K562 (cell line): ENCODE data around the gene USF2. TPM values are rescaled to one million over a fixed set of nuclear protein-coding genes. Genes with fewer than 3 reads are reported as not detected.

Experiments
- ATAC-seq: fragments of 200-7000 bp; cut with Tn5 transposase; 3 replicates; pipeline ENCODE4 v1.9.1; 2020; ENCODE audit warnings: moderate library complexity
- BruUV-seq: library from RNA; stranded (reverse); fragments of 400-500 nt; replicated peaks from 2 replicates; lab custom pipeline; 2021; lab: Mats Ljungman, UMichigan
- CTCF ChIA-PET: fragments of 300-600 bp; formaldehyde crosslinking; extraction: SDS; loops from one replicate; lab custom pipeline; 2021; ENCODE audit warnings: low intra/inter-chr PET ratio; lab: Yijun Ruan, JAX
- POLR2A ChIA-PET: fragments of 300-600, 350-650 bp; sonication (Branson Sonifier 250); formaldehyde crosslinking; extraction: SDS; loops from one replicate; lab custom pipeline; 2021; ENCODE audit warnings: antibody characterized with exemption, inconsistent platforms; lab: Yijun Ruan, JAX
- DNase-seq, 4 experiments: peaks; one replicate each; pipeline versions ENCODE4 v3.0.0 to v3.0.0-alpha.2; 2011 to 2018; ENCODE audit warnings: low spot score in 3 of 4, mixed read lengths in 3 of 4; ENCODE audit errors: extremely low read depth in 1 of 4
- FAIRE-seq: peaks from 2 replicates; lab custom pipeline; 2011; peaks lifted over from hg19 to GRCh38; lab: Jason Lieb, UNC
- H2AFZ ChIP-seq: 2 replicates; pipeline ENCODE4 v1.6.0; 2011; ENCODE audit warnings: low read depth, low read length, control low read depth, inconsistent platforms
- H3K27ac ChIP-seq: fragments of 200-600 bp; 3 replicates; pipeline ENCODE4 v1.8.0; 2011; ENCODE audit warnings: low read depth, mild to moderate bottlenecking, control low read depth, inconsistent platforms, low read length, moderate library complexity, mixed read lengths; ENCODE audit errors: extremely low read depth
- H3K27me3 ChIP-seq, 2 experiments: fragments of 300-600 bp in 1 of 2; 2 replicates in 1 of 2; 3 replicates in 1 of 2; pipeline versions ENCODE4 v1.6.0 to v1.8.0; 2011; ENCODE audit warnings: inconsistent platforms in 2 of 2, low read length in 2 of 2, mild to moderate bottlenecking in 1 of 2, mixed read lengths in 1 of 2, moderate library complexity in 1 of 2; ENCODE audit not compliant: control insufficient read depth in 2 of 2, insufficient read depth in 2 of 2
- H3K36me3 ChIP-seq: fragments of 300-600 bp; 3 replicates; pipeline ENCODE4 v1.8.0; 2011; ENCODE audit warnings: mild to moderate bottlenecking, low read length, inconsistent platforms; ENCODE audit not compliant: control insufficient read depth, insufficient read depth
- H3K4me1 ChIP-seq, 2 experiments: fragments of 200-600 bp in 1 of 2; replicated peaks in 1 of 2; 2 replicates in 1 of 2; 3 replicates in 1 of 2; pipeline versions ENCODE4 v1.5.1 to v1.8.0; 2011; ENCODE audit warnings: inconsistent platforms in 2 of 2, low read length in 2 of 2, mild to moderate bottlenecking in 1 of 2, mixed read lengths in 1 of 2, moderate library complexity in 1 of 2; ENCODE audit not compliant: control insufficient read depth in 2 of 2, insufficient read depth in 2 of 2
- H3K4me2 ChIP-seq: 2 replicates; pipeline ENCODE4 v1.6.1; 2011; ENCODE audit warnings: low read length, control low read depth, inconsistent platforms, mixed read lengths; ENCODE audit not compliant: insufficient read depth
- H3K4me3 ChIP-seq: fragments of 200-600 bp; sonication (generic), shearing (Covaris generic); 2 replicates; pipeline ENCODE4 v1.5.1; 2016; ENCODE audit warnings: control low read depth, inconsistent platforms
- H3K79me2 ChIP-seq: fragments of 200-600 bp; 3 replicates; pipeline ENCODE4 v1.8.0; 2011; ENCODE audit warnings: low read length, inconsistent platforms; ENCODE audit not compliant: control insufficient read depth, insufficient read depth
- H3K9ac ChIP-seq, 2 experiments: 2 replicates each; pipeline versions ENCODE4 v1.6.0 to v1.6.1; 2011; ENCODE audit warnings: low read depth in 2 of 2, low read length in 2 of 2, control low read depth in 1 of 2, inconsistent platforms in 1 of 2, mild to moderate bottlenecking in 1 of 2, mixed read lengths in 1 of 2; ENCODE audit not compliant: insufficient read depth in 1 of 2
- H3K9me1 ChIP-seq: one replicate; pipeline ENCODE4 v1.6.0; 2011; ENCODE audit warnings: inconsistent platforms, mild to moderate bottlenecking, low read length, moderate library complexity; ENCODE audit not compliant: control insufficient read depth, insufficient read depth
- H3K9me3 ChIP-seq: replicated peaks from 2 replicates; pipeline ENCODE4 v1.5.1; 2011; ENCODE audit warnings: low read depth, low read length, inconsistent platforms; ENCODE audit not compliant: control insufficient read depth, insufficient read depth
- H4K20me1 ChIP-seq: replicated peaks from 2 replicates; pipeline ENCODE4 v1.6.1; 2011; ENCODE audit warnings: low read length, inconsistent platforms, mixed read lengths; ENCODE audit not compliant: control insufficient read depth, insufficient read depth
- CCNT2 ChIP-seq: IDR thresholded peaks from 2 replicates; pipeline ENCODE4 v1.6.1; 2011; ENCODE audit warnings: borderline replicate concordance, low read depth, mild to moderate bottlenecking, moderate library complexity, mixed read lengths, low read length; ENCODE audit not compliant: insufficient read length; ENCODE audit errors: extremely low read depth
- MTA3 ChIP-seq: fragments of 450-650 bp; formaldehyde crosslinking; IDR thresholded peaks from 2 replicates; pipeline ENCODE4 v1.6.1; 2017; ENCODE audit warnings: mild to moderate bottlenecking, borderline replicate concordance
- NR2F6 ChIP-seq: fragments of 450-650 bp; formaldehyde crosslinking; IDR thresholded peaks from 2 replicates; pipeline ENCODE4 v1.4.0; 2020; ENCODE audit warnings: mild to moderate bottlenecking
- PATZ1 ChIP-seq: fragments of 250-450 bp; sonication (Bioruptor Pico); IDR thresholded peaks from 2 replicates; pipeline ENCODE4 v1.5.0; 2020; ENCODE audit warnings: mild to moderate bottlenecking, borderline replicate concordance
- POLR2B ChIP-seq: fragments of 450-650 bp; IDR thresholded peaks from 2 replicates; pipeline ENCODE4 v1.6.1; 2018; ENCODE audit warnings: low read depth; ENCODE audit not compliant: partially characterized antibody
- RBM22 ChIP-seq: fragments of 200-400 bp; formaldehyde crosslinking; IDR thresholded peaks from 2 replicates; pipeline ENCODE4 v1.6.1; 2018; ENCODE audit warnings: low read length, low read depth; ENCODE audit not compliant: poor library complexity, severe bottlenecking
- UBTF ChIP-seq, 2 experiments: IDR thresholded peaks; 2 replicates each; pipeline ENCODE4 v1.6.1; 2012; ENCODE audit warnings: improper control_type of control experiment in 2 of 2, low read depth in 2 of 2, low read length in 2 of 2, borderline replicate concordance in 1 of 2
- ZBTB33 ChIP-seq: sonication (generic); formaldehyde crosslinking; IDR thresholded peaks from 2 replicates; pipeline ENCODE4 v1.8.1; 2023; ENCODE audit warnings: mild to moderate bottlenecking, missing genetic modification reagents
- ZNF253 ChIP-seq: fragments of 250-450 bp; sonication (Bioruptor Pico); conservative IDR thresholded peaks from 2 replicates; pipeline ENCODE4 v1.6.1; 2021; ENCODE audit warnings: mild to moderate bottlenecking
- ZNF740 ChIP-seq, 3 experiments: fragments of 200-800 bp in 1 of 3; sonication (Bioruptor generic) in 1 of 3; sonication (generic) in 1 of 3; formaldehyde crosslinking in 1 of 3; IDR thresholded peaks; 2 replicates each; pipeline versions ENCODE4 v1.6.1 to v1.8.0; 2016 to 2022; ENCODE audit warnings: mild to moderate bottlenecking in 2 of 3, missing compliant biosample characterization in 2 of 3, missing genetic modification characterization in 2 of 3, missing genetic modification reagents in 1 of 3
- WGBS: fragments of 100-300 bp; shearing (Covaris generic); methylation state at CpG from one replicate; pipeline ENCODE4 v1.1.6; 2016; ENCODE audit warnings: low coverage, mixed read lengths; ENCODE audit not compliant: insufficient coverage; ENCODE audit errors: missing lambda C conversion rate; 5-methylcytosine and 5-hydroxymethylcytosine counted together
- in situ Hi-C: fragments of 300-500 bp; cut with MboI; formaldehyde crosslinking; loops from 4 replicates; pipeline ENCODE4 v1.15.0; 2018; ENCODE audit warnings: inconsistent platforms, mixed read lengths
- intact Hi-C: fragments of 100-400 bp; cut with micrococcal nuclease; formaldehyde crosslinking; loops from 2 replicates; pipeline ENCODE4 v1.14.2; 2022
- polyA plus RNA-seq, 8 experiments: library from polyadenylated mRNA; depleted of rRNA in 4 of 8; stranded (reverse) in 5 of 8; unstranded in 3 of 8; fragments of >200 nt; fragmentation: Nextera tagmentation in 2 of 8; fragmentation: Illumina TruSeq in 1 of 8; extraction: Ambion mirVana in 2 of 8; extraction: Trizol in 1 of 8; gene quantifications; 2 replicates each; pipeline versions ENCODE4 v1.2.1 to v1.2.3, GENCODE V29; 2011 to 2014; ENCODE audit warnings: inconsistent platforms in 1 of 8, missing spikeins in 1 of 8
- total RNA-seq, 7 experiments: library from RNA; depleted of rRNA in 6 of 7; stranded (reverse); fragments of >200 nt in 6 of 7; fragmentation: Illumina TruSeq in 2 of 7; extraction: Trizol in 2 of 7; gene quantifications; 2 replicates each; pipeline versions ENCODE4 v1.2.1 to v1.2.3, GENCODE V29; 2011 to 2021; ENCODE audit warnings: low replicate concordance in 1 of 7

The USF2 gene
- total and polyA plus RNA-seq, 9 of the 15 experiments (the other 6 are each of a cell fraction or from before 2014, with no cell fraction given) = 0.27 to 93.7 (median 58.4) TPM

- Histone ChIP-seq H3K36me3 (peaks cover 31% of the 10 kb centered on the region; the same call in 2 of the 3 replicates), H3K9me3 (peaks cover 4% of the 10 kb centered on the region; the same call in 1 of the 2 replicates), H3K4me3 (peak within 1 kb of the TSS; percentile 61), H3K4me2 (peak within 1 kb of the TSS; percentile 94), H3K27ac (peak within 1 kb of the TSS; percentile 96), H2AFZ (peak within 1 kb of the TSS; percentile 99), H3K9me1 (no peaks in the 10 kb centered on the region), H3K9ac (peak within 1 kb of the TSS; percentile 81 to 92), H4K20me1 (no peaks in the 10 kb centered on the region; the same call in 1 of the 2 replicates), H3K4me1 (peaks cover 17 to 30% of the 10 kb centered on the region in 2 experiments; a peak in 4 of 5 replicates), H3K79me2 (peaks cover 33% of the 10 kb centered on the region), H3K27me3 (no peaks in the 10 kb centered on the region)
- POLR2A ChIA-PET = no interaction called here
- intact Hi-C loops = loop anchor here (2.0 to 5.0 kb wide), 4 partner anchors 28 to 96 kb away; partner anchors contain the start of gene FXYD5
- peak; percentile 84 for FAIRE-seq
- DNase-seq = peak; percentile 95 to 97 (median 96)
- CTCF ChIA-PET = interaction anchor here (0.7 to 1.3 kb wide), 2 partner anchors 12 to 21 kb away, joined by 3 to 6 read pairs; partner anchors contain the start of gene USF2
- BruUV-seq = no TSS peak
- in situ Hi-C loops = no loop called here
- peak; percentile 93 for ATAC-seq
- WGBS = 0% methylated on average over 51 of the region's 69 CpGs
- TF ChIP-seq POLR2B (peak; percentile 88), ZNF253 (CRISPR knock-in tag) (no peak), ZBTB33 (CRISPR knock-in tag) (peak; percentile 38; the same call in 1 of the 2 replicates), ZNF740 (CRISPR knock-in tag; IDR thresholded peaks at IDR 0.05) (peak; percentile 9; the same call in 1 of the 2 replicates), ZNF740 (tag; IDR thresholded peaks at IDR 0.05) (no peak; a peak in 1 of 4 replicates), RBM22 (peak; percentile 93), NR2F6 (no peak), CCNT2 (peak; percentile 79), UBTF (IDR thresholded peaks at IDR 0.05; ENCODE audit: borderline replicate concordance in 1 of 2, low read depth in 2 of 2, low read length in 2 of 2) (peak; percentile 1 to 10; a peak in 2 of 4 replicates), PATZ1 (CRISPR knock-in tag) (no peak), MTA3 (peak; percentile 63; the same call in 1 of the 2 replicates)
These were observed 20.2 kb upstream of the USF2 start, which contains the start of gene LSR for GRCh38 chr19:35248310-35249145. Gene LSR (plus strand): TSS chr19:35249002. CDS start chr19:35249023, 21 bp downstream.
